ENCODE data around the gene SUPT3H.

DNA sequence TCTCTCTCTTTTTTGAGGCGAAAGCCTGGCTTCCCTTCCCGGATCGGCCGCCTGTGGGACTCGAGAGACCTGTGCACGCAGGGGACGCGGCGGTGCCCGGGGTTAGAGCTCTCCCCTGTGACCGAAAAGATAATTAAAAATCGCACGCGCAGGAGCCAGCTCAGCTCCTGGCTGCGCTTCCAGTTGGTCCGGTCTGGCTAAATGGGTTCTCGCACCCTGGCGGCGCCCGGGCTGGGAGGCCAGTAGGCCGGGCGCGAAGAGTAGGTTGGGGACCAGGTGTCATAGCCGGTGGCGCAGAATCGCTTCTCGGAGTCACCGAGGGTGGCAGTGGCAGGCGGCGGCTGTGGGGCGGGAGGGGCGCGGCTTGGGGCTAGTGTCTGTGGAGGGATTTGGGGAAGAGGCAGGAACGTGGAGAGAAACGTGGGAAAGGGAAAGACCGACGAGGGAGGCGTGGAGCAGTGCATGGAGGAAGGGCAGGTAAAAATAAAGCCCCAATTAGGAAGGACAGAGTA is 41.9 kb upstream of the SUPT3H start:
- TF ChIP-seq, protein P1, sequence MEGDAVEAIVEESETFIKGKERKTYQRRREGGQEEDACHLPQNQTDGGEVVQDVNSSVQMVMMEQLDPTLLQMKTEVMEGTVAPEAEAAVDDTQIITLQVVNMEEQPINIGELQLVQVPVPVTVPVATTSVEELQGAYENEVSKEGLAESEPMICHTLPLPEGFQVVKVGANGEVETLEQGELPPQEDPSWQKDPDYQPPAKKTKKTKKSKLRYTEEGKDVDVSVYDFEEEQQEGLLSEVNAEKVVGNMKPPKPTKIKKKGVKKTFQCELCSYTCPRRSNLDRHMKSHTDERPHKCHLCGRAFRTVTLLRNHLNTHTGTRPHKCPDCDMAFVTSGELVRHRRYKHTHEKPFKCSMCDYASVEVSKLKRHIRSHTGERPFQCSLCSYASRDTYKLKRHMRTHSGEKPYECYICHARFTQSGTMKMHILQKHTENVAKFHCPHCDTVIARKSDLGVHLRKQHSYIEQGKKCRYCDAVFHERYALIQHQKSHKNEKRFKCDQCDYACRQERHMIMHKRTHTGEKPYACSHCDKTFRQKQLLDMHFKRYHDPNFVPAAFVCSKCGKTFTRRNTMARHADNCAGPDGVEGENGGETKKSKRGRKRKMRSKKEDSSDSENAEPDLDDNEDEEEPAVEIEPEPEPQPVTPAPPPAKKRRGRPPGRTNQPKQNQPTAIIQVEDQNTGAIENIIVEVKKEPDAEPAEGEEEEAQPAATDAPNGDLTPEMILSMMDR (IDR thresholded peaks at IDR 0.05): no peak
- TF ChIP-seq POLR2A (IDR thresholded peaks at IDR 0.05): no peak

Measured in lower leg skin (tissue), 3 donors.